NCI-H146 (cell line): ENCODE data around the gene CIBAR2.
"Not testable (repeated sequence)": the region's sequence is repeated elsewhere in the genome, so short reads cannot be mapped to it uniquely, and the experiment has no call there.

ENCODE experiments used
- DNase-seq: peaks from one replicate; lab custom pipeline; 2025; lab: John Stamatoyannopoulos, UW

The CIBAR2 gene

GRCh38 chr16:85128079-85128837 is 16.0 kb upstream of the CIBAR2 start:
- no peak for DNase-seq

- no peak for DNase-seq
Measured at GRCh38 chr16:85127379-85127723, 15.1 kb upstream of the CIBAR2 start.

- DNase-seq: peak; percentile 39
Measured at GRCh38 chr16:85126705-85127378, 14.6 kb upstream of the CIBAR2 start.

- DNase-seq: no peak
Measured at GRCh38 chr16:85126394-85126704, 14.1 kb upstream of the CIBAR2 start.

- no peak for DNase-seq
Measured at GRCh38 chr16:85125570-85126393, 13.5 kb upstream of the CIBAR2 start.

- DNase-seq: no peak
Measured at GRCh38 chr16:85124636-85125346, 12.5 kb upstream of the CIBAR2 start.

- no peak for DNase-seq
Measured at GRCh38 chr16:85123891-85124635, 11.8 kb upstream of the CIBAR2 start.

- DNase-seq: not testable (repeated sequence)
Measured at GRCh38 chr16:85123441-85123840, 11.2 kb upstream of the CIBAR2 start.

GRCh38 chr16:85120006-85120340 is 7.7 kb upstream of the CIBAR2 start:
- DNase-seq: no peak

GRCh38 chr16:85117418-85117817 is 5.1 kb upstream of the CIBAR2 start:
- DNase-seq: no peak

- peak; percentile 76 for DNase-seq
Measured at GRCh38 chr16:85114909-85115567, 2.8 kb upstream of the CIBAR2 start.

GRCh38 chr16:85113913-85114312 is 1.6 kb upstream of the CIBAR2 start:
- DNase-seq: no peak

- no peak for DNase-seq
Measured at GRCh38 chr16:85113168-85113733, 979 bp upstream of the CIBAR2 start.

GRCh38 chr16:85111184-85111583 is 1.1 kb downstream of the CIBAR2 start:
- DNase-seq: no peak

- no peak for DNase-seq
Measured at GRCh38 chr16:85110105-85110504, 2.2 kb downstream of the CIBAR2 start.

- no peak for DNase-seq
Measured at GRCh38 chr16:85107532-85107931, 4.7 kb downstream of the CIBAR2 start.

- no peak for DNase-seq
Measured at GRCh38 chr16:85107083-85107482, 5.2 kb downstream of the CIBAR2 start.

GRCh38 chr16:85105475-85105874 is 6.8 kb downstream of the CIBAR2 start:
- peak; percentile 13 for DNase-seq

- no peak for DNase-seq
Measured at GRCh38 chr16:85104821-85105391, 7.4 kb downstream of the CIBAR2 start.

GRCh38 chr16:85104147-85104546 is 8.1 kb downstream of the CIBAR2 start:
- DNase-seq: no peak
